Sigmoid colon (tissue), 4 donors: ENCODE data around the gene RNF19B.

ENCODE experiments used
- CTCF ChIP-seq, 4 experiments: fragments of 450-650 bp in 3 of 4; fragments of 200-600 bp in 1 of 4; IDR thresholded peaks; one replicate each; pipeline ENCODE4 v1.5.1; 2016 to 2019; ENCODE audit warnings: antibody characterized with exemption in 4 of 4, mild to moderate bottlenecking in 3 of 4, moderate library complexity in 2 of 4
- POLR2AphosphoS5 ChIP-seq, 4 donors: sonication (generic); formaldehyde crosslinking; IDR thresholded peaks; one replicate each; pipeline ENCODE4 v1.6.1; 2017; ENCODE audit warnings: antibody characterized with exemption in 4 of 4

DNA sequence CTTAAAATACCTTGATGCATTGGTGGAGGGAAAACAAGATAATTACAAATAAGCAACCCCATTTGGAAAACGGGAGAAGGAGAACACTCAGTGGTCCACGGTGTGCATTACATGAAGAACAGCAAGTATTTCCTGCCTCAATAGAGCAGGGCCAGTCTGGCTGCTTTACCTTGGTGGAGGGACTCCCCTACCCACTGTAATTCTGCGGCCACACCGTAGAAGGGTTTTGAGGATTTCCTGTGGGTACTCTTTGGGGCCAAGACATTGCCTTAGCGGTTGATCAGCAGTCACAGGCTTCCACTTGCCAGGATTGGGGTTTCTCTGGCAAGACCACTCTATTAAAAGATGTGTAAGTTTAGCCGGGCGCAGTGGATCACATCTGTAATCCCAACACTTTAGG lies 47.1 kb downstream of the RNF19B start:
- TF ChIP-seq CTCF (IDR thresholded peaks at IDR 0.05) (no peak), POLR2AphosphoS5 (IDR thresholded peaks at IDR 0.05) (no peak)
